ENCODE measurements around the gene FNIP2. TPM values are rescaled to one million over a fixed set of nuclear protein-coding genes. Genes with fewer than 3 reads are reported as not detected.

FNIP2 gene
- total and polyA plus RNA-seq, 4 donors = 8.8 to 88.7 (median 23.5) TPM

DNA sequence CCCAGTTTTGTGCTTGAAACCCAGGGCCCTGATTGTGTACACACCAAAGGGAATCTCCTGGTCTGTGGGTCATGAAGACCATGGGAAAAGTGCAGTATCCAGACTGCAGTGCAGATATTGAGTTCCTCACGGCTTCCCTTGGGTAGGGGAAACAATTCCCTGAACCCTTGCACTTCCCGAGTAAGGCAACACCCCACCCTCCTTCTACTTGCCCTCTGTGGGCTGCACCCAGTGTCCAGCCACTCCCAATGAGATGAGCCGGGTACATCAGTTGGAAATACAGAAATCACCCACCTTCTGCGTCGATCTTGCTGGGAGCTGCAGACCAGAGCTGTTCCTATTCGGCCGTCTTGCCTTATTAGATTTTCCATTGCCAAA lies 134.2 kb downstream of the FNIP2 start:
- Histone ChIP-seq H3K9ac (ENCODE audit: low read depth in 1 of 2, low read length in 2 of 2) (no peak overlapping the region), H3K27ac (ENCODE audit: low read depth in 1 of 2, low read length in 2 of 2) (no peak overlapping the region), H3K4me1 (ENCODE audit: control insufficient read depth in 4 of 4, insufficient read depth in 4 of 4, low read length in 3 of 4) (peaks cover 0 to 9% (median 5%) of the 10 kb centered on the region in 4 donors), H3K9me3 (ENCODE audit: control insufficient read depth in 4 of 4, low read length in 3 of 4) (no peaks in the 10 kb centered on the region), H3K27me3 (ENCODE audit: control insufficient read depth in 4 of 4, insufficient read depth in 4 of 4, low read length in 3 of 4) (no peaks in the 10 kb centered on the region), H3K36me3 (ENCODE audit: control insufficient read depth in 4 of 4, insufficient read depth in 3 of 4, low read depth in 1 of 4, low read length in 3 of 4) (peaks cover 0 to 17% (median 9%) of the 10 kb centered on the region in 4 donors), H3K4me3 (ENCODE audit: low read depth in 1 of 3, low read length in 3 of 3) (no peak overlapping the region)
- WGBS = 95% methylated on average over 7 of the region's 7 CpGs
- TF ChIP-seq YY1 (IDR thresholded peaks at IDR 0.05) = no peak
- TF ChIP-seq, protein P1, sequence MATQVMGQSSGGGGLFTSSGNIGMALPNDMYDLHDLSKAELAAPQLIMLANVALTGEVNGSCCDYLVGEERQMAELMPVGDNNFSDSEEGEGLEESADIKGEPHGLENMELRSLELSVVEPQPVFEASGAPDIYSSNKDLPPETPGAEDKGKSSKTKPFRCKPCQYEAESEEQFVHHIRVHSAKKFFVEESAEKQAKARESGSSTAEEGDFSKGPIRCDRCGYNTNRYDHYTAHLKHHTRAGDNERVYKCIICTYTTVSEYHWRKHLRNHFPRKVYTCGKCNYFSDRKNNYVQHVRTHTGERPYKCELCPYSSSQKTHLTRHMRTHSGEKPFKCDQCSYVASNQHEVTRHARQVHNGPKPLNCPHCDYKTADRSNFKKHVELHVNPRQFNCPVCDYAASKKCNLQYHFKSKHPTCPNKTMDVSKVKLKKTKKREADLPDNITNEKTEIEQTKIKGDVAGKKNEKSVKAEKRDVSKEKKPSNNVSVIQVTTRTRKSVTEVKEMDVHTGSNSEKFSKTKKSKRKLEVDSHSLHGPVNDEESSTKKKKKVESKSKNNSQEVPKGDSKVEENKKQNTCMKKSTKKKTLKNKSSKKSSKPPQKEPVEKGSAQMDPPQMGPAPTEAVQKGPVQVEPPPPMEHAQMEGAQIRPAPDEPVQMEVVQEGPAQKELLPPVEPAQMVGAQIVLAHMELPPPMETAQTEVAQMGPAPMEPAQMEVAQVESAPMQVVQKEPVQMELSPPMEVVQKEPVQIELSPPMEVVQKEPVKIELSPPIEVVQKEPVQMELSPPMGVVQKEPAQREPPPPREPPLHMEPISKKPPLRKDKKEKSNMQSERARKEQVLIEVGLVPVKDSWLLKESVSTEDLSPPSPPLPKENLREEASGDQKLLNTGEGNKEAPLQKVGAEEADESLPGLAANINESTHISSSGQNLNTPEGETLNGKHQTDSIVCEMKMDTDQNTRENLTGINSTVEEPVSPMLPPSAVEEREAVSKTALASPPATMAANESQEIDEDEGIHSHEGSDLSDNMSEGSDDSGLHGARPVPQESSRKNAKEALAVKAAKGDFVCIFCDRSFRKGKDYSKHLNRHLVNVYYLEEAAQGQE (IDR thresholded peaks at IDR 0.05) = no peak
- no peak for TF ChIP-seq FOXA2 (IDR thresholded peaks at IDR 0.05)
- TF ChIP-seq JUND (IDR thresholded peaks at IDR 0.05) = no peak
- no peak for TF ChIP-seq SP1 (IDR thresholded peaks at IDR 0.05)
- TF ChIP-seq GABPA (IDR thresholded peaks at IDR 0.05 in 1 of 2, conservative IDR thresholded peaks at IDR 0.05 in 1 of 2) = no peak
- TF ChIP-seq TAF1 (conservative IDR thresholded peaks at IDR 0.05) = no peak
- TF ChIP-seq, protein P2, sequence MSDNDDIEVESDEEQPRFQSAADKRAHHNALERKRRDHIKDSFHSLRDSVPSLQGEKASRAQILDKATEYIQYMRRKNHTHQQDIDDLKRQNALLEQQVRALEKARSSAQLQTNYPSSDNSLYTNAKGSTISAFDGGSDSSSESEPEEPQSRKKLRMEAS (IDR thresholded peaks at IDR 0.05) = no peak
- no peak for DNase-seq (ENCODE audit: low spot score)

DNA sequence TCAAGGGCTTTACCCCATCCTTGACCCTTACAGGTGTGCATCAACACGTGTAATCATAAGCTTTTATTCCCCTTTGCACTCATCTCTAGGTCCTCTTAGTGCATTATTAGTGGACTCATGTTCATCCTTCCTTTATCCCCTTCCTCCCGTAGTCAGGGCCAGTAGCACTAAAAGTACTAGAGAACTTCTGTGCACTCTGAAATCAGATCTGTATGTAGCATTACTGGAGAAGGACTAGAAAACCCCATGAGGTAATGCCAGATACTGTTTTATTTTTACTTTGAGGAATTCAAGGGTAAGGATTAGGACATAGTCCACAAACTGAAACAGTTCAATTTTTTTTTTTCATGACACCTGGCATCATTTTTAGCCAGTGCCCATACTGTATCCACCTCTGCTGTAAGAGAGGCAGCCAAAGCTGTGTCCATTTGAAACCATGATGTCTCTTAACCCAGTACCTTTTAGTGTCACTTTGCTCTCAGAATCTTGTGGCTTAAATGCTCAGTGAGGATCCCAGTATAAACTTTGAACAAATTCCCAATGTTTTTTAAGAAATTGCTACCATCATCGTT lies 134.7 kb downstream of the FNIP2 start:
- peaks cover 0 to 17% (median 9%) of the 10 kb centered on the region in 4 donors for H3K36me3 ChIP-seq (ENCODE audit: control insufficient read depth in 4 of 4, insufficient read depth in 3 of 4, low read depth in 1 of 4, low read length in 3 of 4)
- peaks cover 0 to 9% (median 5%) of the 10 kb centered on the region in 4 donors for H3K4me1 ChIP-seq (ENCODE audit: control insufficient read depth in 4 of 4, insufficient read depth in 4 of 4, low read length in 3 of 4)
- no peak overlapping the region for H3K9ac ChIP-seq (ENCODE audit: low read depth in 1 of 2, low read length in 2 of 2)

DNA sequence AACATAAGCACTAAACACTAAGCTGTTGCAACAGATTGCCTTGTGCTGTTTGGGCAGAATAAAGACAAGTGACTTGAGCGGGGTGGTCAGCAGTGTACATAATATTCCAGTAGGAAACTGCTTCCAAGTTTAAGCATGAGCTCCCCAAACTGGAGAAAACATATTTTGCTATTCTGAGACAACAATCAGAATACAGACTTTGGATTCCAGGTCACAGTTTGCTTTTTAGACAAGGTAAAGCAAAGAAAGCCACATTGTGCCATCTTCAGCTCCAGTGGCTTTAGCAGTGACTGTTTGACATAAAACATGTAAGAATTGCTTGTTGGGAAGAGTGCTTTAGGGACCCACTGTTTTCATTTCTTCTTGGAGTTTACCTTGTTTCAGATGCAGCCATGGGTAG lies 136.0 kb downstream of the FNIP2 start:
- H3K9ac ChIP-seq (ENCODE audit: low read depth in 1 of 2, low read length in 2 of 2) = no peak overlapping the region
- WGBS = 99% methylated on average over 1 of the region's 1 CpG
- peaks cover 0 to 9% (median 5%) of the 10 kb centered on the region in 4 donors for H3K4me1 ChIP-seq (ENCODE audit: control insufficient read depth in 4 of 4, insufficient read depth in 4 of 4, low read length in 3 of 4)
- H3K27ac ChIP-seq (ENCODE audit: low read depth in 1 of 2, low read length in 2 of 2) = no peak overlapping the region
- no peak for DNase-seq (ENCODE audit: low spot score)
- TF ChIP-seq NR2F2 (IDR thresholded peaks at IDR 0.05) = no peak
- TF ChIP-seq HNF4A (conservative IDR thresholded peaks at IDR 0.05) = peak; percentile 40 to 59
- H3K36me3 ChIP-seq (ENCODE audit: control insufficient read depth in 4 of 4, insufficient read depth in 3 of 4, low read depth in 1 of 4, low read length in 3 of 4) = peaks cover 0 to 17% (median 9%) of the 10 kb centered on the region in 4 donors
- no peaks in the 10 kb centered on the region for H3K9me3 ChIP-seq (ENCODE audit: control insufficient read depth in 4 of 4, low read length in 3 of 4)
- no peak overlapping the region for H3K4me3 ChIP-seq (ENCODE audit: low read depth in 1 of 3, low read length in 3 of 3)
- no peaks in the 10 kb centered on the region for H3K27me3 ChIP-seq (ENCODE audit: control insufficient read depth in 4 of 4, insufficient read depth in 4 of 4, low read length in 3 of 4)

More for the DNA sequence above, 134.7 kb downstream of the FNIP2 start:
- Histone ChIP-seq H3K27me3 (ENCODE audit: control insufficient read depth in 4 of 4, insufficient read depth in 4 of 4, low read length in 3 of 4) (no peaks in the 10 kb centered on the region), H3K9me3 (ENCODE audit: control insufficient read depth in 4 of 4, low read length in 3 of 4) (no peaks in the 10 kb centered on the region), H3K4me3 (ENCODE audit: low read depth in 1 of 3, low read length in 3 of 3) (no peak overlapping the region), H3K27ac (ENCODE audit: low read depth in 1 of 2, low read length in 2 of 2) (no peak overlapping the region)
- DNase-seq (ENCODE audit: low spot score) = no peak
- WGBS = 92% methylated on average over 3 of the region's 3 CpGs
- no peak for TF ChIP-seq RAD21 (IDR thresholded peaks at IDR 0.05)
- no peak for TF ChIP-seq NR2F2 (IDR thresholded peaks at IDR 0.05)
- TF ChIP-seq, protein P3, sequence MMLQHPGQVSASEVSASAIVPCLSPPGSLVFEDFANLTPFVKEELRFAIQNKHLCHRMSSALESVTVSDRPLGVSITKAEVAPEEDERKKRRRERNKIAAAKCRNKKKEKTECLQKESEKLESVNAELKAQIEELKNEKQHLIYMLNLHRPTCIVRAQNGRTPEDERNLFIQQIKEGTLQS (IDR thresholded peaks at IDR 0.05) = no peak
- no peak for TF ChIP-seq SP1 (IDR thresholded peaks at IDR 0.05)
- TF ChIP-seq FOXA2 (IDR thresholded peaks at IDR 0.05) = no peak
- no peak for TF ChIP-seq TAF1 (conservative IDR thresholded peaks at IDR 0.05)
- no peak for TF ChIP-seq YY1 (IDR thresholded peaks at IDR 0.05)
- TF ChIP-seq, protein P2 (IDR thresholded peaks at IDR 0.05) = no peak
- TF ChIP-seq HNF4A (conservative IDR thresholded peaks at IDR 0.05) = no peak
- TF ChIP-seq FOXA1 (IDR thresholded peaks at IDR 0.05) = no peak
- no peak for TF ChIP-seq RXRA (IDR thresholded peaks at IDR 0.05)
- no peak for TF ChIP-seq GABPA (IDR thresholded peaks at IDR 0.05 in 1 of 2, conservative IDR thresholded peaks at IDR 0.05 in 1 of 2)

All from liver (tissue), 9 donors.